Measurements from ENCODE around the gene RGMA. TPM values are rescaled to one million over a fixed set of nuclear protein-coding genes. Genes with fewer than 3 reads are reported as not detected.

RGMA gene
- total RNA-seq, 1 experiment from 2014 or later, result 5.5 TPM

- no peak for DNase-seq (ENCODE audit: low read depth, low spot score)
- intact Hi-C loops (cut with micrococcal nuclease), result no loop called here
- TF ChIP-seq POLR2AphosphoS5 (IDR thresholded peaks at IDR 0.05; ENCODE audit: low read depth, low read length) (no peak), EZH2phosphoT487 (IDR thresholded peaks at IDR 0.05; ENCODE audit: borderline replicate concordance) (no peak), ZFX (IDR thresholded peaks at IDR 0.05) (no peak), ZBTB33 (IDR thresholded peaks at IDR 0.05; ENCODE audit: extremely low read depth, insufficient replicate concordance, low read length) (no peak), TCF7L2 (IDR thresholded peaks at IDR 0.05; ENCODE audit: borderline replicate concordance, extremely low read depth, insufficient read depth, insufficient read length) (no peak), YY1 (IDR thresholded peaks at IDR 0.05; ENCODE audit: extremely low read depth, insufficient replicate concordance, low read depth, low read length) (no peak), FOSL1 (IDR thresholded peaks at IDR 0.05; ENCODE audit: low read depth) (no peak), POLR2A (IDR thresholded peaks at IDR 0.05; ENCODE audit: borderline replicate concordance, extremely low read depth, insufficient read depth, insufficient read length) (no peak), CBX3 (IDR thresholded peaks at IDR 0.05; ENCODE audit: low read depth) (no peak), CEBPB (IDR thresholded peaks at IDR 0.05; ENCODE audit: low read depth) (no peak), SP1 (IDR thresholded peaks at IDR 0.05; ENCODE audit: low read depth) (no peak), RAD21 (IDR thresholded peaks at IDR 0.05; ENCODE audit: low read depth) (no peak), REST (IDR thresholded peaks at IDR 0.05; ENCODE audit: low read depth) (no peak), MAX (IDR thresholded peaks at IDR 0.05) (no peak), JUND (IDR thresholded peaks at IDR 0.05) (no peak), ZNF274 (IDR thresholded peaks at IDR 0.05; ENCODE audit: low read depth, low read length) (no peak), EGR1 (IDR thresholded peaks at IDR 0.05; ENCODE audit: low read depth) (no peak), ATF3 (IDR thresholded peaks at IDR 0.05) (no peak)
- no peaks in the 10 kb centered on the region for H3K9me3 ChIP-seq (ENCODE audit: control insufficient read depth in 1 of 2, insufficient read depth in 1 of 2, low read depth in 1 of 2, low read length in 2 of 2)
- no peak overlapping the region for H3K4me3 ChIP-seq (replicated peaks in 1 of 2; ENCODE audit: low read depth in 1 of 2, low read length in 2 of 2)
- H4K20me1 ChIP-seq (ENCODE audit: insufficient read depth), result no peaks in the 10 kb centered on the region
- ChIA-PET CTCF (no interaction called here), POLR2A (no interaction called here), RAD21 (ENCODE audit: low non-redundant PET in 1 of 2, low total read pairs in 2 of 2, uncharacterized antibody in 2 of 2, unreplicated experiment in 2 of 2) (no interaction called here)
- H3K9me2 ChIP-seq (ENCODE audit: insufficient read depth), result no peaks in the 10 kb centered on the region
- no peaks in the 10 kb centered on the region for H3K4me1 ChIP-seq (ENCODE audit: control insufficient read depth in 1 of 2, insufficient read depth in 2 of 2, low read length in 2 of 2)
- no peak for ATAC-seq
- H3K9ac ChIP-seq (ENCODE audit: low read length), result no peak overlapping the region
- BruUV-seq (replicated peaks), result no TSS peak
- no peak overlapping the region for H3K27ac ChIP-seq (ENCODE audit: low read depth, low read length)
- H3K79me2 ChIP-seq (ENCODE audit: insufficient read depth, low read length), result no peaks in the 10 kb centered on the region
- H3K27me3 ChIP-seq (ENCODE audit: insufficient read depth, low read length), result no peaks in the 10 kb centered on the region
- no peak overlapping the region for H2AFZ ChIP-seq (ENCODE audit: low read depth, low read length, poor library complexity, severe bottlenecking)
- H3K36me3 ChIP-seq (ENCODE audit: control insufficient read depth in 1 of 2, insufficient read depth in 2 of 2, low read length in 2 of 2), result no peaks in the 10 kb centered on the region
- H3K4me2 ChIP-seq (ENCODE audit: low read length), result no peak overlapping the region
Measured at GRCh38 chr15:93126599-93126998, 37.6 kb upstream of the RGMA start.
